ENCODE measurements around the gene PCNX2.

The PCNX2 gene

GRCh38 chr1:232966663-232967062, 328.9 kb downstream of the PCNX2 start:
- Histone ChIP-seq H3K27ac (ENCODE audit: extremely low read depth, low read depth, low read length) (no peak overlapping the region), H3K4me1 (ENCODE audit: control insufficient read depth, insufficient read depth, low read length) (no peaks in the 10 kb centered on the region), H3K9me3 (ENCODE audit: control insufficient read depth, insufficient read depth, low read depth, low read length) (no peaks in the 10 kb centered on the region), H3K4me3 (ENCODE audit: low read depth, low read length) (no peak overlapping the region), H3K36me3 (ENCODE audit: control insufficient read depth in 2 of 2, insufficient read depth in 1 of 2, low read length in 2 of 2) (peaks cover 9 to 73% of the 10 kb centered on the region in 2 experiments)
- POLR2A ChIA-PET: no interaction called here
- TF ChIP-seq ZNF791 (tag by site-specific recombination; IDR thresholded peaks at IDR 0.05) (no peak), ZNF555 (tag by site-specific recombination; conservative IDR thresholded peaks at IDR 0.05) (no peak), ZNF548 (tag by site-specific recombination; IDR thresholded peaks at IDR 0.05) (no peak), ZNF354C (tag by site-specific recombination; IDR thresholded peaks at IDR 0.05; ENCODE audit: borderline replicate concordance, low read depth) (no peak), PRDM4 (tag by site-specific recombination; IDR thresholded peaks at IDR 0.05) (no peak), ZFHX2 (tag by site-specific recombination; conservative IDR thresholded peaks at IDR 0.05) (0 out of 2 replicates have a peak, but pooled peaks have one; percentile 11), ZNF416 (tag by site-specific recombination; IDR thresholded peaks at IDR 0.05) (no peak), ZNF521 (tag by site-specific recombination; IDR thresholded peaks at IDR 0.05) (no peak), ZIC2 (tag by site-specific recombination; IDR thresholded peaks at IDR 0.05) (no peak), KLF1 (tag by site-specific recombination; IDR thresholded peaks at IDR 0.05) (peak; percentile 67; the same call in 1 of the 2 replicates), HOXD13 (CRISPR knock-in tag; IDR thresholded peaks at IDR 0.05; ENCODE audit: borderline replicate concordance) (no peak), ZNF16 (tag by site-specific recombination; IDR thresholded peaks at IDR 0.05; ENCODE audit: low read depth) (no peak), ZNF658 (tag by site-specific recombination; IDR thresholded peaks at IDR 0.05) (no peak), MZF1 (tag by site-specific recombination; IDR thresholded peaks at IDR 0.05; ENCODE audit: borderline replicate concordance) (peak; percentile 23; the same call in 1 of the 2 replicates), ZSCAN16 (tag by site-specific recombination; IDR thresholded peaks at IDR 0.05) (no peak), ZNF670 (tag by site-specific recombination; IDR thresholded peaks at IDR 0.05; ENCODE audit: low read depth) (no peak)
- TF ChIP-seq, protein P1, sequence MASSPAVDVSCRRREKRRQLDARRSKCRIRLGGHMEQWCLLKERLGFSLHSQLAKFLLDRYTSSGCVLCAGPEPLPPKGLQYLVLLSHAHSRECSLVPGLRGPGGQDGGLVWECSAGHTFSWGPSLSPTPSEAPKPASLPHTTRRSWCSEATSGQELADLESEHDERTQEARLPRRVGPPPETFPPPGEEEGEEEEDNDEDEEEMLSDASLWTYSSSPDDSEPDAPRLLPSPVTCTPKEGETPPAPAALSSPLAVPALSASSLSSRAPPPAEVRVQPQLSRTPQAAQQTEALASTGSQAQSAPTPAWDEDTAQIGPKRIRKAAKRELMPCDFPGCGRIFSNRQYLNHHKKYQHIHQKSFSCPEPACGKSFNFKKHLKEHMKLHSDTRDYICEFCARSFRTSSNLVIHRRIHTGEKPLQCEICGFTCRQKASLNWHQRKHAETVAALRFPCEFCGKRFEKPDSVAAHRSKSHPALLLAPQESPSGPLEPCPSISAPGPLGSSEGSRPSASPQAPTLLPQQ (tag by site-specific recombination; IDR thresholded peaks at IDR 0.05): no peak
- TF ChIP-seq, protein P2, sequence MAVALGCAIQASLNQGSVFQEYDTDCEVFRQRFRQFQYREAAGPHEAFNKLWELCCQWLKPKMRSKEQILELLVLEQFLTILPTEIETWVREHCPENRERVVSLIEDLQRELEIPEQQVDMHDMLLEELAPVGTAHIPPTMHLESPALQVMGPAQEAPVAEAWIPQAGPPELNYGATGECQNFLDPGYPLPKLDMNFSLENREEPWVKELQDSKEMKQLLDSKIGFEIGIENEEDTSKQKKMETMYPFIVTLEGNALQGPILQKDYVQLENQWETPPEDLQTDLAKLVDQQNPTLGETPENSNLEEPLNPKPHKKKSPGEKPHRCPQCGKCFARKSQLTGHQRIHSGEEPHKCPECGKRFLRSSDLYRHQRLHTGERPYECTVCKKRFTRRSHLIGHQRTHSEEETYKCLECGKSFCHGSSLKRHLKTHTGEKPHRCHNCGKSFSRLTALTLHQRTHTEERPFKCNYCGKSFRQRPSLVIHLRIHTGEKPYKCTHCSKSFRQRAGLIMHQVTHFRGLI (tag by site-specific recombination; IDR thresholded peaks at IDR 0.05): no peak
- TF ChIP-seq, protein P3, sequence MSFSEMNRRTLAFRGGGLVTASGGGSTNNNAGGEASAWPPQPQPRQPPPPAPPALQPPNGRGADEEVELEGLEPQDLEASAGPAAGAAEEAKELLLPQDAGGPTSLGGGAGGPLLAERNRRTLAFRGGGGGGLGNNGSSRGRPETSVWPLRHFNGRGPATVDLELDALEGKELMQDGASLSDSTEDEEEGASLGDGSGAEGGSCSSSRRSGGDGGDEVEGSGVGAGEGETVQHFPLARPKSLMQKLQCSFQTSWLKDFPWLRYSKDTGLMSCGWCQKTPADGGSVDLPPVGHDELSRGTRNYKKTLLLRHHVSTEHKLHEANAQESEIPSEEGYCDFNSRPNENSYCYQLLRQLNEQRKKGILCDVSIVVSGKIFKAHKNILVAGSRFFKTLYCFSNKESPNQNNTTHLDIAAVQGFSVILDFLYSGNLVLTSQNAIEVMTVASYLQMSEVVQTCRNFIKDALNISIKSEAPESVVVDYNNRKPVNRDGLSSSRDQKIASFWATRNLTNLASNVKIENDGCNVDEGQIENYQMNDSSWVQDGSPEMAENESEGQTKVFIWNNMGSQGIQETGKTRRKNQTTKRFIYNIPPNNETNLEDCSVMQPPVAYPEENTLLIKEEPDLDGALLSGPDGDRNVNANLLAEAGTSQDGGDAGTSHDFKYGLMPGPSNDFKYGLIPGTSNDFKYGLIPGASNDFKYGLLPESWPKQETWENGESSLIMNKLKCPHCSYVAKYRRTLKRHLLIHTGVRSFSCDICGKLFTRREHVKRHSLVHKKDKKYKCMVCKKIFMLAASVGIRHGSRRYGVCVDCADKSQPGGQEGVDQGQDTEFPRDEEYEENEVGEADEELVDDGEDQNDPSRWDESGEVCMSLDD (tag by site-specific recombination; IDR thresholded peaks at IDR 0.05): no peak
- CTCF ChIA-PET: interaction anchor here (0.6 to 1.3 kb wide), 4 partner anchors 17 to 294 kb away, joined by 3 to 4 read pairs (median 3); no protein-coding TSS in a partner anchor
